Mucosa of gallbladder (tissue), 1 donor: ENCODE results near the gene ABCC11. TPM values are rescaled to one million over a fixed set of nuclear protein-coding genes. Genes with fewer than 3 reads are reported as not detected.
A peak's percentile ranks its signal among the peaks of the same experiment; 100 is the strongest.

Source experiments
- DNase-seq: peaks from one replicate; pipeline ENCODE4 v3.0.0-alpha.2; 2020; ENCODE audit warnings: low spot score
- total RNA-seq: library from RNA; stranded (reverse); gene quantifications from one replicate; pipeline ENCODE4 v1.2.1, GENCODE V29; 2021
- donor health status: DM: no; HTN: no; CAD: no.

ABCC11 gene
- total RNA-seq, 1 donor from 2014 or later, result 0.81 TPM

DNA sequence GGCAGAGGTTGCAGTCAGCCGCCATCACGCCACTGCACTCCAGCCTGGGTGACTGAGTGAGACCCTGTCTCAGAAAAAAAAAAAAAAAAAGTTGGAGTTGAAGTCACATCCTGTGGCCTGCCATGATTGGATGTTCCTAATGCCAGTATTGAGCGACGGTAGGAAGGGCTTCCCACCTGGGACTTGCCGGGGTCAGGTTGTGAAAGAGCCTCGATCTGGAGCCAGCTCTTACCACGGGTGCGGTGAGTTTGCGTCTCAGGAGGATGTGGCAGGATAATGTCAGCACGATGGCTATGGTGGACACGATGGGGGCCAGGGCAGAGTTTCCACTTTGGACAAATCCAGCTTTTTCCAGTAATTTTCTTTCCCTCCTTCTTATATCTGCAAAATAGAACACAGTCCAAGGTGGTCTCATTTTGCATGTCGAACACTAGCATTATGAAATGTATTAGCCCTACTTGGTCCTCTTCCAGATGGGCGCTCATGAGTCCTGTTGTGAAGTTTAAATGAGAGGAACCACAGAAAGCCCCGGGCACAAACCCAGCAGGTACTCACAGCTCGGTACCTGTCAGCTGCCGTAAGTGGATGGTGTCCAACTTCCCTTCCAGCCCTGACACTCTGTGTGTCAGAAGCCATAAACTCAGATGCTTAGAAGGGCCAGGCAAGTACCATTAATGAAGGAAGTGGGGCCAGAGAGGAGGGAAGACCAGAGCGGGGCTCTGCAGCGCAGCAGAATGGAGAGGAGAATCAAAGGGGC, 113.7 kb downstream of the ABCC11 start:
- DNase-seq, result peak; percentile 14

DNA sequence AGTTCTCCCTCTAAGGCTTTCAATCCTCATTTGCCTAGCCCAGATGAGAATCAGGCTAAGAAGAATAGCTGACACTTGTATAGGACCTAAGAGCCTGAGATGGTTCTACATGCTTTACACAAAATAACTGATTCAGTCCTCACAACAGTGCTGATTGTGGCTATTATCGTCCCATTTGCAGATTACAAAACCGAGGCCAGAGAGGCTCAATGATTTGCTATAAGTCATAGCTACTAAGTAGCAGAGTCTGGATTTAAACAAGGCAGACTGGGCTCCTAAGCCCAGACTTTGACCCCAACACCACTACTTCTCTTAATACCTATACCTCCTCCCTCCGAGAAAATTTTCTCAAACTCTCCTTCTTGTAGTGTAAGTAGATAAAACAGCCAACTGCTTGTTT, 114.6 kb downstream of the ABCC11 start:
- no peak for DNase-seq

- DNase-seq, result no peak
Observed at GRCh38 chr16:48131201-48131935, 116.0 kb downstream of the ABCC11 start.

DNA sequence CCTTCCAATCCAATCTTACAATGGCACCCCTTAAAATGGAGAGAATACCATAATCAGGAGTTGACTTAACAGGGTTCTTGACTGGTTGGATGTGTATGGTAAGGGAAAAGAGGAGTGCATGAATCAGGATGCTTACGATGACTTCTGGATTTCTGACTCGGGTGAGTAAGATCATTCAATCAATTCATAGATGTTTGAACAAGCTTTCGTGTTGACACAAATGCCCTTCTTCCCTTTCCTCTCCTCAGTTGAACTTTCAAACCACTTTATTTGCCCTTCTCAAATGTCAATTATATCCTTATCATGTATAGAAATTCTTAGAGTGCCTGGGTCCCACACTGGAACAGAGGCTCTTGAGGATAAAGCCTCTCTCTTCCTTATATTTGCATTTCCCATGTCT, 117.4 kb downstream of the ABCC11 start:
- no peak for DNase-seq

GRCh38 chr16:48128769-48129168, 118.6 kb downstream of the ABCC11 start:
- no peak for DNase-seq

DNA sequence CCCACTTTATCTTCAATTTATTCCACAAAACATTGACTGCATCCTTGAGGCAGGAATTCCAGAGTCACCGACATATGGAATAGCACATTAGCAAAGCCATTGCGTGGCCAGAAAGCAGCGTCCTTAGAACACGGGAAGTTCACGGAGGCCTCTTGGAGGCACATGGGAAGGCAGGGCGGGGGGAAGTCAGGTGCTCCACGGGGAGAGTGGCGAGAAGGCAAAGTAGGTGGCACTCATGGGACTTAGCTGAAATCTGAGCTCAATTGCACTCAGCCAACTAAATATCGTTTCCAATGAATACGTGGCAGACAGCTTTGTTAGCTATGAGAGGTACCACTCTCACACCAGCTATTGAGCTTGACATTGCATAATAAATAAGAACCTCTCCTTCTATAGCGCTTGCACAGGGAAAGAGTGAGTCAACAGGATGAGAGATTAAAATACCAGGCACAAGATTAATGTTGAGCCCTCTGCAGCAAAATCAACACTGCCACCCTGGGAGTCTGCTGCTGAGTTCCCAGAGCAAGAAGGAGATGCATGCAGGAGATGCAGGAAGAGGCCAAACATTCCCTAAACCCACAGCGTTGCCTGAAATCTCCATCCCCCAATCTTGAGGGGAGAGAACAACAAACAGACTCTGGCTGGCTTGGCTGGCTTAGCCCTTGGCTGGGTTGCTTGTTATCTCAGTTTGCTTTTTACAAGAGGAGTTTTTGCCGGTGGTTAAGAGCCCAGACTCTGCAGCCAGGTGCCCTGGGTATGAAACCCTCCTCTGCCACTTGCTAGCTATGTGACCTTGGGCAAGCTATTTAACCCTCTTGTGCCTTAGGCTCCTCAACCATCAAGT, 120.3 kb downstream of the ABCC11 start:
- peak; percentile 15 for DNase-seq

GRCh38 chr16:48125888-48126287, 121.5 kb downstream of the ABCC11 start:
- no peak for DNase-seq

DNA sequence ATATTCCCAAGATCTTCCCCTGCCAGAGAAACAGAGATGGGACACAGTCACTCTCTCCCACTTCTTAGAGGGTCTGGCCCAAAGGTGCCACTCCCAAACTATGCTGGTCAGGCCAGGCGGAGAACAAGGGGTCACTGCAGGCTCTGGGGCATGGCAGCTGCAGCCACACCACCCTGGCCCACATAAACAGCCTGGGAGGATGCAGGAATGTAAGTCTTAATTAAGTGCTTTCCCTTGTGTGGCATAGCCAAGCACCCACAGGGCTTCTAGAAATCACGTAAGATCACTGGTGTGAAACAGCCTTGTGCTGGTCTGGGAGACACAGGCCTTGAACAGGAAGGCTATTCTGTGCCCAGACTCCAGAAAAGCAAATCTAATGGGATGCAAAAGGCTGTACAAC, 123.1 kb downstream of the ABCC11 start:
- no peak for DNase-seq

DNA sequence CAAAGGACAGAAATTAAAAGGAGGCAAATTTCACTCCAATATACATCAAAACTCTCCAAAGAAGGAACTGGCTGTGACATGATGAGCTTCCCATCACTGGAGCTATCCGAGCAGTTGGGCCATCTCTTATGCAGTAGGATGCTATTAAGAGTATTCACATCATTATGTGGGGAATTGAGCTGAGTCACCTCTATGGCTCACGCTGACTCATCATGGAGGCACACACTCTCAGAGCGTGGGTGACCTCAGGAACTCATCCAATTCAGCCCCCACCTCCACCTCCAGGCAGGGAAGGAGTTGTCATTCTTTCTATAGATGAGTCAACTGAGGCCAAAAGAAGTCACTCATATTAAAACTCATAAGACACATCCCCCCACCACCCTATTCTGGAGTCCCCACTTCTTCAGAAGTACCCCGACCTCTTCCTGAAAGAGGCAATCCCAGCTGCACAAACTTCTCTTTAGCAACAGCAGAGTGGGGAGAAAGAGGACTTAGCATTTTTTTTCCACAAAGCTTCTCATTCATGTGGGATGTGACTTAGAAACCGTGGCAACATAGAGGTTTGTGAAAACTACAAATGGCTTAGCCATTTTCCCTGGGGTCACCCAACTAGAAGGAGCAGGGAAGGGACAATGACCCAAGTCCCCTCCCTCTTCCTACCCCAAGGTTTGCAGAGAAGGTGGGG, 124.1 kb downstream of the ABCC11 start:
- no peak for DNase-seq

DNA sequence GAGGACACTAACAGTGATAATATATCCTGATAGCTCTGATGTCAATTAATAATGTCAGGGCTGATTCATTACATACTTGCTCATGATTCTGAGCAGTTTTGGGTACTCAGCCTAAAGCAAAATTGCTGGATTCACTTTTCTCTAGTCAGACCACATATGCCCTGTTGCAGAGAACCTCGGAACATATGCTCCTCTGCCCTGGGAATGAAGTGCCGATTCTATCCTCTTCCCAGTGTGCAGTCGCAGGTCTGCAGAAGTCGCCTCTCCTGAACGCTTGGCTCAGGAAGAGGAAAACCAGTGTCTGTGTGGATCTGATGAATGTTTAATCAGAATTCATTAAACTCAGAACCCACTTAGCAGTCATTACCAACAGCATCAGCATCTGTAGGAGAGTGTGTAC, 126.1 kb downstream of the ABCC11 start:
- no peak for DNase-seq

GRCh38 chr16:48118841-48119240, 128.5 kb downstream of the ABCC11 start:
- no peak for DNase-seq

GRCh38 chr16:48117217-48118105, 129.9 kb downstream of the ABCC11 start:
- DNase-seq, result no peak

Other genes starting within 250 kb of the ABCC11 start
- gene ABCC12, start 91.5 kb downstream of the ABCC11 start, total RNA-seq, result 0.69 TPM
- gene LONP2, start 3.2 kb downstream of the ABCC11 start, total RNA-seq, result 104 TPM
- 22.2 TPM for gene SIAH1, start 137.9 kb upstream of the ABCC11 start, total RNA-seq